ENCODE data around the gene PHKA1.
"Not testable (repeated sequence)": the region's sequence is repeated elsewhere in the genome, so short reads cannot be mapped to it uniquely, and the experiment has no call there.

The PHKA1 gene

GRCh38 chrX:72568406-72569092 is 145.6 kb downstream of the PHKA1 start:
- DNase-seq = no peak

GRCh38 chrX:72566448-72566847 is 147.7 kb downstream of the PHKA1 start:
- DNase-seq = no peak

- DNase-seq = not testable (repeated sequence)
These were observed 154.5 kb downstream of the PHKA1 start for GRCh38 chrX:72559655-72560054.

- peak; percentile 49 for DNase-seq
These were observed 159.5 kb downstream of the PHKA1 start for GRCh38 chrX:72554448-72555140.

GRCh38 chrX:72552443-72552842 is 161.7 kb downstream of the PHKA1 start:
- not testable (repeated sequence) for DNase-seq

- DNase-seq = peak; percentile 1
These were observed 168.1 kb downstream of the PHKA1 start for GRCh38 chrX:72545990-72546389.

GRCh38 chrX:72540318-72540717 is 173.8 kb downstream of the PHKA1 start:
- peak; percentile 2 for DNase-seq

GRCh38 chrX:72539822-72540221 is 174.3 kb downstream of the PHKA1 start:
- DNase-seq = no peak

GRCh38 chrX:72536542-72536941 is 177.6 kb downstream of the PHKA1 start:
- no peak for DNase-seq

GRCh38 chrX:72532366-72532765 is 181.7 kb downstream of the PHKA1 start:
- no peak for DNase-seq
